WTC11 (cell line): ENCODE results near the gene C1S. TPM values are rescaled to one million over a fixed set of nuclear protein-coding genes. Genes with fewer than 3 reads are reported as not detected.

Experiments used
- ATAC-seq: fragments of 200-7000 bp; cut with Tn5 transposase; 2 replicates; pipeline ENCODE4 v1.10.0; 2021; ENCODE audit warnings: mild to moderate bottlenecking, moderate library complexity
- CTCF ChIA-PET: fragments of 300-600 bp; sonication (Branson Sonifier 250); formaldehyde crosslinking; loops from one replicate; lab custom pipeline; 2021; ENCODE audit warnings: antibody characterized with exemption; lab: Charles Lee
- POLR2A ChIA-PET: fragments of 350-600 bp; sonication (Branson Sonifier 250); formaldehyde crosslinking; loops from one replicate; lab custom pipeline; 2021; ENCODE audit warnings: antibody characterized with exemption; lab: Charles Lee
- DNase-seq: peaks from one replicate; pipeline ENCODE4 v3.0.0; 2021; ENCODE audit warnings: low spot score
- H3K27ac Mint-ChIP-seq: 2 replicates; pipeline ENCODE4 v1.8.0; 2021; ENCODE audit warnings: mixed read lengths
- H3K27me3 Mint-ChIP-seq: 2 replicates; pipeline ENCODE4 v1.8.0; 2021; ENCODE audit warnings: low read depth, mild to moderate bottlenecking, moderate library complexity, mixed read lengths
- H3K36me3 Mint-ChIP-seq: 2 replicates; pipeline ENCODE4 v1.8.0; 2021; ENCODE audit warnings: mixed read lengths
- H3K4me1 Mint-ChIP-seq: 2 replicates; pipeline ENCODE4 v1.8.0; 2022; ENCODE audit warnings: mixed read lengths
- H3K4me3 Mint-ChIP-seq: 2 replicates; pipeline ENCODE4 v1.8.0; 2021; ENCODE audit warnings: mild to moderate bottlenecking, moderate library complexity, mixed read lengths
- H3K9me3 Mint-ChIP-seq: 2 replicates; pipeline ENCODE4 v1.8.0; 2021; ENCODE audit warnings: mixed read lengths
- ELF4 ChIP-seq: sonication (generic); formaldehyde crosslinking; IDR thresholded peaks from 2 replicates; pipeline ENCODE4 v1.8.1; 2022; ENCODE audit warnings: low read depth, mild to moderate bottlenecking, moderate library complexity, missing genetic modification reagents
- GABPB1 ChIP-seq: sonication (generic); formaldehyde crosslinking; IDR thresholded peaks from 2 replicates; pipeline ENCODE4 v1.8.1; 2023; ENCODE audit warnings: mild to moderate bottlenecking, missing genetic modification reagents
- NR2C2 ChIP-seq: sonication (generic); formaldehyde crosslinking; IDR thresholded peaks from 2 replicates; pipeline ENCODE4 v1.8.0; 2022; ENCODE audit warnings: mild to moderate bottlenecking, missing genetic modification reagents
- TEAD4 ChIP-seq: sonication (generic); formaldehyde crosslinking; IDR thresholded peaks from 2 replicates; pipeline ENCODE4 v1.8.0; 2022; ENCODE audit warnings: mild to moderate bottlenecking, missing genetic modification reagents
- USF1 ChIP-seq: sonication (generic); formaldehyde crosslinking; IDR thresholded peaks from 2 replicates; pipeline ENCODE4 v1.8.0; 2022; ENCODE audit warnings: mild to moderate bottlenecking, missing genetic modification reagents
- ZBTB21 ChIP-seq: sonication (generic); formaldehyde crosslinking; IDR thresholded peaks from 2 replicates; pipeline ENCODE4 v1.8.1; 2023; ENCODE audit warnings: mild to moderate bottlenecking, missing genetic modification reagents, borderline replicate concordance
- ZMAT4 ChIP-seq: fragments of 250-450 bp; sonication (Bioruptor Pico); IDR thresholded peaks from 2 replicates; pipeline ENCODE4 v1.9.0; 2021; ENCODE audit warnings: mild to moderate bottlenecking
- ZNF263 ChIP-seq: sonication (generic); formaldehyde crosslinking; IDR thresholded peaks from 2 replicates; pipeline ENCODE4 v1.8.1; 2022; ENCODE audit warnings: low read depth, mild to moderate bottlenecking, moderate library complexity, missing genetic modification reagents
- ZNF281 ChIP-seq: sonication (generic); formaldehyde crosslinking; IDR thresholded peaks from 2 replicates; pipeline ENCODE4 v1.8.0; 2023; ENCODE audit warnings: mild to moderate bottlenecking, missing genetic modification reagents
- total RNA-seq: library from RNA; stranded (reverse); gene quantifications from 3 replicates; pipeline ENCODE4 v1.2.3, GENCODE V29; 2021
- TF ChIP-seq, protein P1 (sequence below): sonication (generic); formaldehyde crosslinking; IDR thresholded peaks from 2 replicates; pipeline ENCODE4 v1.8.1; 2022; ENCODE audit warnings: mild to moderate bottlenecking, moderate library complexity, missing genetic modification reagents
- TF ChIP-seq, protein P2 (sequence below): fragments of 250-450 bp; sonication (Bioruptor Pico); IDR thresholded peaks from 2 replicates; pipeline ENCODE4 v1.9.0; 2021; ENCODE audit warnings: mild to moderate bottlenecking, borderline replicate concordance
- TF ChIP-seq, protein P3 (sequence below): sonication (generic); formaldehyde crosslinking; IDR thresholded peaks from 2 replicates; pipeline ENCODE4 v1.8.0; 2022; ENCODE audit warnings: mild to moderate bottlenecking, missing genetic modification reagents

The C1S gene
- total RNA-seq, 1 experiment from 2014 or later, result 7.6 TPM

DNA sequence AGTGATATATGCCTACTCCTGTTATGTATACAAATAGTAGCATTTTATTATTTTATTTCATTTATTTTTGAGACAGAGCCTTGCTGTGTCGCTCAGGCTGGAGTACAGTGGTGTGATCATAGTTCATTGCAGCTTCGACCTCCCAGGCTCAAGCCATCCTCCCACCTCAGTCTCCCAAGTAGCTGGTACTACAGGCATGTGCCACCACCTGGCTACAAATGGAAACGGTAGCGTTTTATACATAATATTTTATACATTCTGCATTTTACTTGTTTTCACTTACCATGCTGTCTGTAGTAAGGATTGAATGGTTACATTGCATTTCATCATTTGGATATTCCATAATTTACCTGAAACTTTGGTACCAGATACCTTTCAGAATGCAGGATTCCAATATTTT lies 17.6 kb downstream of the C1S start:
- H3K27ac Mint-ChIP-seq, result no peak overlapping the region
- H3K4me3 Mint-ChIP-seq, result no peak overlapping the region
- ATAC-seq (no peak), DNase-seq (no peak)
- peaks cover 3% of the 10 kb centered on the region for H3K9me3 Mint-ChIP-seq
- POLR2A ChIA-PET, result no interaction called here
- TF ChIP-seq ZBTB21 (CRISPR knock-in tag) (no peak), TEAD4 (CRISPR knock-in tag) (no peak), USF1 (CRISPR knock-in tag) (no peak), ZMAT4 (CRISPR knock-in tag) (no peak), NR2C2 (CRISPR knock-in tag) (no peak), GABPB1 (no peak), ZNF281 (CRISPR knock-in tag) (no peak), ELF4 (no peak)
- TF ChIP-seq, protein P1, sequence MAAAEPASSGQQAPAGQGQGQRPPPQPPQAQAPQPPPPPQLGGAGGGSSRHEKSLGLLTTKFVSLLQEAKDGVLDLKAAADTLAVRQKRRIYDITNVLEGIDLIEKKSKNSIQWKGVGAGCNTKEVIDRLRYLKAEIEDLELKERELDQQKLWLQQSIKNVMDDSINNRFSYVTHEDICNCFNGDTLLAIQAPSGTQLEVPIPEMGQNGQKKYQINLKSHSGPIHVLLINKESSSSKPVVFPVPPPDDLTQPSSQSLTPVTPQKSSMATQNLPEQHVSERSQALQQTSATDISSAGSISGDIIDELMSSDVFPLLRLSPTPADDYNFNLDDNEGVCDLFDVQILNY (CRISPR knock-in tag), result no peak
- TF ChIP-seq, all 79 proteins: peak for 0
- Mint-ChIP-seq H3K36me3 (peaks cover 3% of the 10 kb centered on the region), H3K27me3 (peaks cover 4% of the 10 kb centered on the region; the same call in 1 of the 2 replicates), H3K4me1 (no peaks in the 10 kb centered on the region)
- CTCF ChIA-PET, result no interaction called here

DNA sequence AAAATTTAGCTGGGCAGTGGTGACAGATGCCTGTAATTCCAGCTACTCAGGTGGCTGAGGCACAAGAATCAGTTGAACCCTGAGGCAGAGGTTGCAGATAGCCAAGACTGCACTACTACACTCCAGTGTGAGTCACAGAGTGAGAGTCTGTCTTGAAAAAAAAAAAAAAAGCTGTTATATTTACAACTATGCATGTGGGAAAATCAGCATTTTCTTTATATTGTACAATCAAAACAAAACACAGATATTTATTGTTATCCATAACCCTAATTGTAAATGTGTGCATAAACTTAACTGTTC lies 19.3 kb downstream of the C1S start:
- no peak for DNase-seq
- Mint-ChIP-seq H3K27me3 (peaks cover 4% of the 10 kb centered on the region; the same call in 1 of the 2 replicates), H3K27ac (no peak overlapping the region), H3K9me3 (peaks cover 7% of the 10 kb centered on the region), H3K4me1 (no peaks in the 10 kb centered on the region), H3K36me3 (peaks cover 5% of the 10 kb centered on the region), H3K4me3 (no peak overlapping the region)
- POLR2A ChIA-PET, result interaction anchor here (0.7 kb wide), 1 partner anchor 119 kb away, joined by 4 read pairs; no protein-coding TSS in a partner anchor
- CTCF ChIA-PET, result interaction anchor here (0.7 to 1.9 kb wide), 4 partner anchors 20 to 33 kb away, joined by 4 to 7 read pairs (median 5); partner anchors contain the start of genes C1RL and C1S
- TF ChIP-seq ZNF263 (CRISPR knock-in tag) (no peak), GABPB1 (no peak)
- ATAC-seq, result no peak

GRCh38 chr12:7081037-7081436 lies 20.5 kb downstream of the C1S start:
- Mint-ChIP-seq H3K27me3 (peaks cover 4% of the 10 kb centered on the region; the same call in 1 of the 2 replicates), H3K9me3 (peaks cover 7% of the 10 kb centered on the region), H3K36me3 (peaks cover 5% of the 10 kb centered on the region), H3K4me3 (no peak overlapping the region), H3K27ac (no peak overlapping the region), H3K4me1 (no peaks in the 10 kb centered on the region)
- TF ChIP-seq, protein P2, sequence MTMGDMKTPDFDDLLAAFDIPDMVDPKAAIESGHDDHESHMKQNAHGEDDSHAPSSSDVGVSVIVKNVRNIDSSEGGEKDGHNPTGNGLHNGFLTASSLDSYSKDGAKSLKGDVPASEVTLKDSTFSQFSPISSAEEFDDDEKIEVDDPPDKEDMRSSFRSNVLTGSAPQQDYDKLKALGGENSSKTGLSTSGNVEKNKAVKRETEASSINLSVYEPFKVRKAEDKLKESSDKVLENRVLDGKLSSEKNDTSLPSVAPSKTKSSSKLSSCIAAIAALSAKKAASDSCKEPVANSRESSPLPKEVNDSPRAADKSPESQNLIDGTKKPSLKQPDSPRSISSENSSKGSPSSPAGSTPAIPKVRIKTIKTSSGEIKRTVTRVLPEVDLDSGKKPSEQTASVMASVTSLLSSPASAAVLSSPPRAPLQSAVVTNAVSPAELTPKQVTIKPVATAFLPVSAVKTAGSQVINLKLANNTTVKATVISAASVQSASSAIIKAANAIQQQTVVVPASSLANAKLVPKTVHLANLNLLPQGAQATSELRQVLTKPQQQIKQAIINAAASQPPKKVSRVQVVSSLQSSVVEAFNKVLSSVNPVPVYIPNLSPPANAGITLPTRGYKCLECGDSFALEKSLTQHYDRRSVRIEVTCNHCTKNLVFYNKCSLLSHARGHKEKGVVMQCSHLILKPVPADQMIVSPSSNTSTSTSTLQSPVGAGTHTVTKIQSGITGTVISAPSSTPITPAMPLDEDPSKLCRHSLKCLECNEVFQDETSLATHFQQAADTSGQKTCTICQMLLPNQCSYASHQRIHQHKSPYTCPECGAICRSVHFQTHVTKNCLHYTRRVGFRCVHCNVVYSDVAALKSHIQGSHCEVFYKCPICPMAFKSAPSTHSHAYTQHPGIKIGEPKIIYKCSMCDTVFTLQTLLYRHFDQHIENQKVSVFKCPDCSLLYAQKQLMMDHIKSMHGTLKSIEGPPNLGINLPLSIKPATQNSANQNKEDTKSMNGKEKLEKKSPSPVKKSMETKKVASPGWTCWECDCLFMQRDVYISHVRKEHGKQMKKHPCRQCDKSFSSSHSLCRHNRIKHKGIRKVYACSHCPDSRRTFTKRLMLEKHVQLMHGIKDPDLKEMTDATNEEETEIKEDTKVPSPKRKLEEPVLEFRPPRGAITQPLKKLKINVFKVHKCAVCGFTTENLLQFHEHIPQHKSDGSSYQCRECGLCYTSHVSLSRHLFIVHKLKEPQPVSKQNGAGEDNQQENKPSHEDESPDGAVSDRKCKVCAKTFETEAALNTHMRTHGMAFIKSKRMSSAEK, result no peak
- TF ChIP-seq, protein P3, sequence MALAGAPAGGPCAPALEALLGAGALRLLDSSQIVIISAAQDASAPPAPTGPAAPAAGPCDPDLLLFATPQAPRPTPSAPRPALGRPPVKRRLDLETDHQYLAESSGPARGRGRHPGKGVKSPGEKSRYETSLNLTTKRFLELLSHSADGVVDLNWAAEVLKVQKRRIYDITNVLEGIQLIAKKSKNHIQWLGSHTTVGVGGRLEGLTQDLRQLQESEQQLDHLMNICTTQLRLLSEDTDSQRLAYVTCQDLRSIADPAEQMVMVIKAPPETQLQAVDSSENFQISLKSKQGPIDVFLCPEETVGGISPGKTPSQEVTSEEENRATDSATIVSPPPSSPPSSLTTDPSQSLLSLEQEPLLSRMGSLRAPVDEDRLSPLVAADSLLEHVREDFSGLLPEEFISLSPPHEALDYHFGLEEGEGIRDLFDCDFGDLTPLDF (CRISPR knock-in tag), result no peak
- DNase-seq (no peak), ATAC-seq (no peak)
- ChIA-PET POLR2A (no interaction called here), CTCF (interaction anchor here (1.0 to 1.9 kb wide), 2 partner anchors 27 to 63 kb away, joined by 3 to 7 read pairs; partner anchors contain the start of genes C1RL and LPCAT3)
